Testis (tissue), 3 donors: ENCODE results near the gene LIME1. TPM values are rescaled to one million over a fixed set of nuclear protein-coding genes. Genes with fewer than 3 reads are reported as not detected.

ENCODE experiments used
- DNase-seq: peaks from one replicate; pipeline ENCODE4 v3.0.0-alpha.2; 2019
- H3K27ac ChIP-seq, 2 donors: fragments of 200-600 bp; sonication (generic); one replicate each; pipeline ENCODE4 v1.5.1; 2019
- H3K27me3 ChIP-seq: fragments of 200-600 bp; sonication (generic); one replicate; pipeline ENCODE4 v1.5.1; 2019
- H3K36me3 ChIP-seq: fragments of 200-600 bp; sonication (generic); one replicate; pipeline ENCODE4 v1.5.1; 2017; ENCODE audit warnings: low read depth; ENCODE audit errors: missing control alignments
- H3K4me1 ChIP-seq: fragments of 200-600 bp; sonication (generic); one replicate; pipeline ENCODE4 v1.5.1; 2019
- H3K4me3 ChIP-seq, 2 donors: fragments of 200-600 bp; sonication (generic); one replicate each; pipeline ENCODE4 v1.5.1; 2017 to 2019
- H3K9me3 ChIP-seq: fragments of 200-600 bp; sonication (generic); one replicate; pipeline ENCODE4 v1.5.1; 2017
- POLR2A ChIP-seq: fragments of 450-650 bp; IDR thresholded peaks from one replicate; pipeline ENCODE4 v1.6.1; 2017; ENCODE audit warnings: antibody characterized with exemption, mild to moderate bottlenecking, moderate library complexity
- WGBS, 2 donors: methylation state at CpG; one replicate each; pipeline ENCODE4 v1.1.5; 2018; 5-methylcytosine and 5-hydroxymethylcytosine counted together
- intact Hi-C: fragments of 100-400 bp; cut with DNase I; formaldehyde crosslinking; loops from one replicate; pipeline ENCODE4 v1.15.1; 2023; ENCODE audit warnings: low total_unique reads
- polyA plus RNA-seq: library from polyadenylated mRNA; stranded (reverse); fragments of 350-450 nt; fragmentation: Illumina TruSeq; extraction: RNeasy Lipid Tissue Mini Kit (QIAGEN cat#74804); gene quantifications from one replicate; pipeline ENCODE4 v1.2.3, GENCODE V29; 2014; ENCODE audit warnings: low read depth, low replicate concordance; ENCODE audit not compliant: insufficient read depth
- total RNA-seq, 2 donors: library from RNA; depleted of rRNA; stranded (reverse); fragments of >200 nt; gene quantifications; one replicate each; pipeline ENCODE4 v1.2.3, GENCODE V29; 2016
- TF ChIP-seq, protein P1 (sequence below), 3 experiments: fragments of 450-650 bp in 2 of 3; fragments of 200-600 bp in 1 of 3; sonication (generic) in 1 of 3; IDR thresholded peaks; one replicate each; pipeline ENCODE4 v1.5.1; 2016 to 2019; ENCODE audit warnings: antibody characterized with exemption in 3 of 3, mild to moderate bottlenecking in 2 of 3, moderate library complexity in 1 of 3

Gene LIME1
- total and polyA plus RNA-seq, 3 donors from 2014 or later = 5.6 to 47.4 (median 41.4) TPM

DNA sequence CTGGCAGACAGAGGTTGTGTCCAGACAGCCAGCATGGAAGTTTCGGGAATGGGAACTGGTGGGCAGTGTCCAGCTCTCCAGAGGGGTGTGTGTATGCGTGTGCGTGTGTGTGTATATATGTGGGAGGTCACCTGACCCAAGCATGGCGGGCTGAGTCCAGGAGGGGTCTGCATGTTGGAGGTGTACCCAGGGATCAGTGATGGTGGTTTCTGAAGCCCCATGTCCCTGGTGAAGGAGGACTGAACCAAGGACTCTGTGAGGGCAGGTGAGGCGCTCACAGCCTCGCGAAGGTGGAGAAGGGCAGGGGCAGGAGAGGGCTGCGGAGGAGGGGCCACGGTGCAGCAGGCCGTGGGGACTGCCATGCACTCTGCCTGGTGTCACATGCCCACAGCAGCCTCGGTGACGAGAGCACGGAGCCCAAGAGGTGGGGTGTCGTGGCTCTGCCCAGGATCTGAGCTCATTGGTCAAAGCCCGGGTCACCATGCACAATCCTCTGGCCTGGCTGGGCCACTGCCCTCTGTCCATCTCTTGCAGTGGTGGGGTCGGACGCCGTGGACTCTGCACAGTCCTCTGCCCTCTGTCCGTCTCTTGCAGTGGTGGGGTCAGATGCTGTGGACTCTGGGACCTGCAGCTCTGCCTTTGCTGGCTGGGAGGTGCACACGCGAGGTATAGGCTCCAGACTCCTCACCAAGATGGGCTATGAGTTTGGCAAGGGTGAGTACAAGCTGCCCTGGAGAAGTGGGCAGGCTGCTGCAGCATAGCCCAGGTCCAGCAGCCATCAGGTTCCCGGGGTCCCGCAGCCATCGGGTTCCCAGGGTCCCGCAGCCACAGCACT lies 2.1 kb upstream of the LIME1 start:
- TF ChIP-seq, protein P1, sequence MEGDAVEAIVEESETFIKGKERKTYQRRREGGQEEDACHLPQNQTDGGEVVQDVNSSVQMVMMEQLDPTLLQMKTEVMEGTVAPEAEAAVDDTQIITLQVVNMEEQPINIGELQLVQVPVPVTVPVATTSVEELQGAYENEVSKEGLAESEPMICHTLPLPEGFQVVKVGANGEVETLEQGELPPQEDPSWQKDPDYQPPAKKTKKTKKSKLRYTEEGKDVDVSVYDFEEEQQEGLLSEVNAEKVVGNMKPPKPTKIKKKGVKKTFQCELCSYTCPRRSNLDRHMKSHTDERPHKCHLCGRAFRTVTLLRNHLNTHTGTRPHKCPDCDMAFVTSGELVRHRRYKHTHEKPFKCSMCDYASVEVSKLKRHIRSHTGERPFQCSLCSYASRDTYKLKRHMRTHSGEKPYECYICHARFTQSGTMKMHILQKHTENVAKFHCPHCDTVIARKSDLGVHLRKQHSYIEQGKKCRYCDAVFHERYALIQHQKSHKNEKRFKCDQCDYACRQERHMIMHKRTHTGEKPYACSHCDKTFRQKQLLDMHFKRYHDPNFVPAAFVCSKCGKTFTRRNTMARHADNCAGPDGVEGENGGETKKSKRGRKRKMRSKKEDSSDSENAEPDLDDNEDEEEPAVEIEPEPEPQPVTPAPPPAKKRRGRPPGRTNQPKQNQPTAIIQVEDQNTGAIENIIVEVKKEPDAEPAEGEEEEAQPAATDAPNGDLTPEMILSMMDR (IDR thresholded peaks at IDR 0.05) = no peak
- TF ChIP-seq POLR2A = no peak
- H3K4me3 ChIP-seq = no peak overlapping the region
- DNase-seq = no peak
- intact Hi-C loops = no loop called here
- peaks cover 10% of the 10 kb centered on the region for H3K4me1 ChIP-seq
- H3K27ac ChIP-seq = no peak overlapping the region
- no peaks in the 10 kb centered on the region for H3K9me3 ChIP-seq
- H3K27me3 ChIP-seq = no peaks in the 10 kb centered on the region
- WGBS, 2 donors = 93 to 95% methylated on average over 16 to 25 of the region's 25 CpGs
- H3K36me3 ChIP-seq = no peaks in the 10 kb centered on the region

DNA sequence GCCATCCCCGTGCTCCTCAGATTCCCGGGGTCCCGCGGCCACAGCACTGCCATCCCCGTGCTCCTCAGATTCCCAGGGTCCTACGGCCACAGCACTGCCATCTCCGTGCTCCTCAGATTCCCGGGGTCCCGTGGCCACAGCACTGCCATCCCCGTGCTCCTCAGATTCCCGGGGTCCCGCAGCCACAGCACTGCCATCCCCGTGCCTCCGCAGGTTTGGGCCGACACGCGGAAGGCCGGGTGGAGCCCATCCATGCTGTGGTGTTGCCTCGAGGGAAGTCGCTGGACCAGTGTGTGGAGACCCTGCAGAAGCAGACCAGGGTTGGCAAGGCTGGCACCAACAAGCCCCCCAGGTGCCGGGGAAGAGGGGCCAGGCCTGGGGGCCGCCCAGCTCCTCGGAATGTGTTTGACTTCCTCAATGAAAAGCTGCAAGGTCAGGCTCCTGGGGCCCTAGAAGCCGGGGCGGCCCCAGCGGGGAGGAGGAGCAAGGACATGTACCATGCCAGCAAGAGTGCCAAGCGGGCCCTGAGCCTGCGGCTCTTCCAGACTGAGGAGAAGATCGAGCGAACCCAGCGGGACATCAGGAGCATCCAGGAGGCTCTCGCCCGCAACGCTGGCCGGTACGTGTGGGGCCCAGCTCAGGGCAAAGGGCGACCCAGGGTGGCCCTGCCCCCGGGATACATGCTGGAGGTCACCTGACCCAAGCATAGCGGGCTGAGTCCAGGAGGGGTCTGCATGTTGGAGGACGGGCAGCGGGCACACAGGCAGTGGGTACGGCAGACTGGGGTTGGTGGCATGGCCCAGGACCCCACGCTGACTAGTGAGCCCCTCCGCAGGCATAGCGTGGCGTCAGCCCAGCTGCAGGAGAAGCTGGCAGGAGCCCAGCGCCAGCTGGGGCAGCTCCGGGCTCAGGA lies 1.3 kb upstream of the LIME1 start:
- Histone ChIP-seq H3K9me3 (no peaks in the 10 kb centered on the region), H3K27me3 (no peaks in the 10 kb centered on the region), H3K4me1 (peaks cover 10% of the 10 kb centered on the region), H3K27ac (no peak overlapping the region), H3K4me3 (no peak overlapping the region), H3K36me3 (no peaks in the 10 kb centered on the region)
- WGBS, 2 donors = 90 to 93% methylated on average over 16 to 46 of the region's 48 CpGs
- DNase-seq = no peak
- intact Hi-C loops = no loop called here
- no peak for TF ChIP-seq POLR2A
- TF ChIP-seq, protein P1 (IDR thresholded peaks at IDR 0.05) = no peak

DNA sequence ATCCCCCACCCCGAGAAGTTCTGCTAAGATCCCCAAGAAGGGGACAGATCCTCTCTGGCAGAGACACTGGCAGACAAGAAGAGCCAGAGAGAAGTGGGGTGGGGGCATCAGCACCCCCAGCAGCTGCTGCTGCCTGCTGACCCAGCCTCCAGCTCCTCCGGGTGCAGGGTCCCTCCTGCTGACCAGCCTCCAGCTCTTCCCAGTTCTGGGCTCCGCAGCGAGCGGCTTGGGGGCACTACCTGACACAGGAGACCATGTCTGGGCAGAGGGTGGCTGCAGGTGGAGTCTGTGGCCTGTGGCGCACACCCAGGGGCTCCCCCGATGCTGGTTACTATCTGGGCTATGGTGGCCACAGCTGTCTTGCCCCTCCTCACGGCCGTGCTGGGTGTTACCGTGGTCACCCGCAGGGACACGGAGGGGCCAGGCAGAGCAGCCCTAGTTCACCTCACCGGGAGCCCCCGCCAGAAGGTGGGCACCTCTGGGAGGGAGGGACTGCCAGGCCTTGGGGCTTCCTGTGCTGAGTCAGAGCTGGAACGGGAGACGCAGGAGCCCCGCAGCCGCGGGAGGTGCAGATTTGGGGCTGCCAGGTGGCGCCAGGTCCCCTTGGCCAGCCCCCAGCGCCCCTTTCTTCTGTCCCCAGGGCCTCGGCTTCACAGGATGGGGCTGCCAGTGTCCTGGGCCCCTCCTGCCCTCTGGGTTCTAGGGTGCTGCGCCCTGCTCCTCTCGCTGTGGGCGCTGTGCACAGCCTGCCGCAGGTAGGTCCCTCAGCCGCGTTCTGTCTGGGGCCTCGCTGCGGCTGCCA lies 630 bp downstream of the LIME1 start:
- 50 to 69% methylated on average over 4 to 30 of the region's 30 CpGs for WGBS, 2 donors
- Histone ChIP-seq H3K36me3 (no peaks in the 10 kb centered on the region), H3K27ac (no peak overlapping the region), H3K27me3 (no peaks in the 10 kb centered on the region), H3K9me3 (no peaks in the 10 kb centered on the region), H3K4me3 (no peak overlapping the region), H3K4me1 (peaks cover 21% of the 10 kb centered on the region)
- no peak for TF ChIP-seq POLR2A
- TF ChIP-seq, protein P1 (IDR thresholded peaks at IDR 0.05) = no peak
- no peak for DNase-seq
- intact Hi-C loops = no loop called here

DNA sequence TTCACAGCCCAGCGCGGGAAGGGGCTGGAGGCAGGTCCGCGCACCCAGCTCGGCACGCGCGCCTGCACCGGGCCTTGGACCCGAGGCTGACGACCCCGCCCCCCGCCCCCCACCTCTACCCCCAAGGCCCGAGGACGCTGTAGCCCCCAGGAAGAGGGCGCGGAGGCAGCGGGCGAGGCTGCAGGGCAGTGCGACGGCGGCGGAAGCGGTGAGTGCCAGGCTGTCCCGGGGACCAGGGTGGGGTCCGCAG lies 1.2 kb downstream of the LIME1 start:
- intact Hi-C loops = no loop called here
- Histone ChIP-seq H3K36me3 (no peaks in the 10 kb centered on the region), H3K27ac (no peak overlapping the region), H3K4me1 (peaks cover 26% of the 10 kb centered on the region), H3K4me3 (no peak overlapping the region), H3K9me3 (no peaks in the 10 kb centered on the region), H3K27me3 (no peaks in the 10 kb centered on the region)
- 49 to 70% methylated on average over 6 to 26 of the region's 26 CpGs for WGBS, 2 donors
- no peak for TF ChIP-seq POLR2A
- TF ChIP-seq, protein P1 (IDR thresholded peaks at IDR 0.05) = no peak
- no peak for DNase-seq
